Endothelial cell of umbilical vein (primary cell): ENCODE results near the gene ZNF609. TPM values are rescaled to one million over a fixed set of nuclear protein-coding genes. Genes with fewer than 3 reads are reported as not detected.

ENCODE experiments used
- BruUV-seq: library from RNA; stranded (reverse); fragments of 400-500 nt; replicated peaks from 2 replicates; lab custom pipeline; 2021; lab: Mats Ljungman, UMichigan
- CTCF ChIA-PET: fragments of 300-600, 350-600 bp; sonication (Branson Sonifier 250); formaldehyde crosslinking; loops from one replicate; lab custom pipeline; 2021; ENCODE audit warnings: antibody characterized with exemption, inconsistent platforms; lab: Charles Lee
- POLR2A ChIA-PET: fragments of 300-600, 350-600 bp; sonication (Branson Sonifier 250); formaldehyde crosslinking; loops from one replicate; lab custom pipeline; 2021; ENCODE audit warnings: antibody characterized with exemption, inconsistent platforms; lab: Charles Lee
- DNase-seq: peaks from one replicate; pipeline ENCODE4 v3.0.0-alpha.2; 2011; ENCODE audit warnings: low read depth, low spot score
- FAIRE-seq: peaks from 2 replicates; lab custom pipeline; 2011; peaks lifted over from hg19 to GRCh38; lab: Jason Lieb, UNC
- H2AFZ ChIP-seq: 2 replicates; pipeline ENCODE4 v1.6.0; 2012; ENCODE audit warnings: low read depth, low read length, control low read depth, inconsistent platforms
- H3K27ac ChIP-seq: 2 replicates; pipeline ENCODE4 v1.5.1; 2011; ENCODE audit warnings: low read depth, mild to moderate bottlenecking, control low read depth, low read length, moderate library complexity; ENCODE audit not compliant: insufficient read depth
- H3K27me3 ChIP-seq, 2 experiments: 2 replicates each; pipeline versions ENCODE4 v1.6.0 to v1.6.1; 2011; ENCODE audit warnings: low read length in 2 of 2, mixed read lengths in 1 of 2; ENCODE audit not compliant: control insufficient read depth in 2 of 2, insufficient read depth in 2 of 2
- H3K36me3 ChIP-seq, 2 experiments: 2 replicates in 1 of 2; 3 replicates in 1 of 2; pipeline ENCODE4 v1.5.1; 2011; ENCODE audit warnings: low read length in 2 of 2, mild to moderate bottlenecking in 1 of 2, moderate library complexity in 1 of 2; ENCODE audit not compliant: control insufficient read depth in 2 of 2, insufficient read depth in 2 of 2; ENCODE audit errors: extremely low read depth in 1 of 2
- H3K4me1 ChIP-seq: 3 replicates; pipeline ENCODE4 v1.5.1; 2011; ENCODE audit warnings: mild to moderate bottlenecking, low read length; ENCODE audit not compliant: control insufficient read depth, insufficient read depth; ENCODE audit errors: extremely low read depth
- H3K4me2 ChIP-seq: 2 replicates; pipeline ENCODE4 v1.6.1; 2011; ENCODE audit warnings: low read length, control low read depth, mixed read lengths; ENCODE audit not compliant: insufficient read depth
- H3K4me3 ChIP-seq, 3 experiments: fragments of 200-600 bp in 1 of 3; sonication (generic), shearing (Covaris generic) in 1 of 3; replicated peaks in 1 of 3; 2 replicates each; pipeline ENCODE4 v1.5.1; 2011 to 2016; ENCODE audit warnings: control low read depth in 3 of 3, low read length in 3 of 3, mild to moderate bottlenecking in 2 of 3, inconsistent platforms in 1 of 3, low read depth in 1 of 3, moderate library complexity in 1 of 3; ENCODE audit not compliant: insufficient read depth in 1 of 3
- H3K79me2 ChIP-seq: 2 replicates; pipeline ENCODE4 v1.6.0; 2012; ENCODE audit warnings: low read length, inconsistent platforms; ENCODE audit not compliant: control insufficient read depth, insufficient read depth
- H3K9ac ChIP-seq: replicated peaks from 2 replicates; pipeline ENCODE3; 2011; ENCODE audit warnings: low read length, control low read depth; ENCODE audit not compliant: insufficient read depth; ENCODE audit errors: extremely low read depth
- H3K9me1 ChIP-seq: replicated peaks from 3 replicates; pipeline ENCODE4 v1.6.0; 2011; ENCODE audit warnings: mild to moderate bottlenecking, low read length; ENCODE audit not compliant: control insufficient read depth, insufficient read depth; ENCODE audit errors: extremely low read depth
- H3K9me3 ChIP-seq: replicated peaks from 2 replicates; pipeline ENCODE4 v1.5.1; 2012; ENCODE audit warnings: low read length, inconsistent platforms; ENCODE audit not compliant: control insufficient read depth, insufficient read depth
- H4K20me1 ChIP-seq: replicated peaks from 2 replicates; pipeline ENCODE3; 2011; ENCODE audit warnings: mild to moderate bottlenecking, low read length; ENCODE audit not compliant: control insufficient read depth, insufficient read depth; ENCODE audit errors: extremely low read depth
- CTCF ChIP-seq, 2 donors: IDR thresholded peaks; 1 replicate in 1 of 2; 2 replicates in 1 of 2; pipeline ENCODE4 v1.5.1; 2011; ENCODE audit warnings: low read length in 2 of 2, mild to moderate bottlenecking in 2 of 2, moderate library complexity in 2 of 2, control low read depth in 1 of 2, inconsistent platforms in 1 of 2, low read depth in 1 of 2; ENCODE audit not compliant: insufficient read depth in 1 of 2; ENCODE audit errors: extremely low read depth in 1 of 2
- EZH2 ChIP-seq: IDR thresholded peaks from 2 replicates; pipeline ENCODE4 v1.6.1; 2012; ENCODE audit warnings: borderline replicate concordance, low read depth, mild to moderate bottlenecking, moderate library complexity, low read length, inconsistent platforms; ENCODE audit not compliant: severe bottlenecking
- FOS ChIP-seq: IDR thresholded peaks from 2 replicates; pipeline ENCODE4 v1.6.1; 2011; ENCODE audit warnings: mild to moderate bottlenecking, low read length, moderate library complexity, borderline replicate concordance; ENCODE audit not compliant: insufficient read depth
- GATA2 ChIP-seq: IDR thresholded peaks from 2 replicates; pipeline ENCODE4 v1.7.0; 2011; ENCODE audit warnings: low read depth, mild to moderate bottlenecking, moderate library complexity, mixed read lengths, low read length; ENCODE audit not compliant: insufficient read length, insufficient read depth
- JUN ChIP-seq: IDR thresholded peaks from 2 replicates; pipeline ENCODE4 v1.6.1; 2011; ENCODE audit warnings: borderline replicate concordance, low read depth; ENCODE audit not compliant: insufficient read length, insufficient read depth
- MAX ChIP-seq: IDR thresholded peaks from 2 replicates; pipeline ENCODE4 v1.6.1; 2011; ENCODE audit not compliant: insufficient read depth, insufficient read length
- MYC ChIP-seq: IDR thresholded peaks from one replicate; pipeline ENCODE4 v1.6.1; 2011; ENCODE audit warnings: mild to moderate bottlenecking, low read depth, low read length
- POLR2A ChIP-seq: IDR thresholded peaks from 2 replicates; pipeline ENCODE4 v1.6.1; 2012; ENCODE audit warnings: low read depth, mild to moderate bottlenecking, control low read depth, low read length
- POLR2AphosphoS5 ChIP-seq: IDR thresholded peaks from 2 replicates; pipeline ENCODE4 v1.6.1; 2012; ENCODE audit warnings: low read depth, mild to moderate bottlenecking, control low read depth, low read length, moderate library complexity; ENCODE audit not compliant: insufficient read depth
- dilution Hi-C: fragments of 300-500 bp; cut with MboI; formaldehyde crosslinking; loops from one replicate; pipeline ENCODE4 v1.15.0; 2019; ENCODE audit warnings: low sequenced_read_pairs; ENCODE audit not compliant: extremely low pct_ligation_motif_present
- intact Hi-C: fragments of 100-400 bp; cut with micrococcal nuclease; formaldehyde crosslinking; loops from one replicate; pipeline ENCODE4 v1.10.0; 2022
- polyA plus RNA-seq, 4 experiments: library from polyadenylated mRNA; depleted of rRNA in 3 of 4; stranded (reverse) in 3 of 4; unstranded in 1 of 4; fragments of >200 nt; gene quantifications; 2 replicates each; pipeline versions ENCODE4 v1.2.1 to v1.2.3, GENCODE V29; 2011 to 2012; ENCODE audit warnings: missing spikeins in 1 of 4
- total RNA-seq: library from RNA; stranded (reverse); gene quantifications from 2 replicates; pipeline ENCODE4 v1.2.3, GENCODE V29; 2021

ZNF609 gene
- total and polyA plus RNA-seq, 2 donors (not counting 3 experiments of a cell fraction or from before 2014, with no cell fraction given), result 18.2 to 49.6 TPM

DNA sequence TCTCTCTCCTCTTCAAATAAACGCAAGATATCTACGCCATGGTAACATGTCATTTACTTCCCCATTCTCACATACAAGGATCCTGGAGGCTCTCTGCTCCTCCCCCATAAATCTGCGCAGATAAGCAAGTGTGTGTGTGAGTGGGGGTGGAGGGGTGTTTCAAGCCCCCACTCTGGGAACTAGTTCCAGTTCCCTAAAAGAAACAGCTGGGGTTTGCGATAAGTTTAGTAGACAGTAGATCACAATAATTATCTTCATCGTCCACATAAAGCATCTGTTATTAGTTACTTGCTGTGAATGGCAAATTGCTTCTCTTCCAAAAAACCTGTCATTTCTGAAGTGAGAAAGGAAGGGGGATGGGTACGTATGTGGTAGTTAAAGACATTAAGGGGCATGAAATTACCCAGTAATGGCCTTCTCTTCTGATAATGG is 235.2 kb downstream of the ZNF609 start:
- no TSS peak for BruUV-seq
- DNase-seq (no peak), FAIRE-seq (no peak)
- dilution Hi-C loops (no loop called here), intact Hi-C loops (no loop called here)
- Histone ChIP-seq H3K9me1 (no peaks in the 10 kb centered on the region), H3K36me3 (peaks cover 4 to 22% of the 10 kb centered on the region in 2 experiments), H3K4me3 (no peak overlapping the region), H2AFZ (no peak overlapping the region), H3K27ac (no peak overlapping the region), H3K9ac (no peak overlapping the region), H3K4me1 (peaks cover 20% of the 10 kb centered on the region), H3K27me3 (no peaks in the 10 kb centered on the region), H4K20me1 (peaks cover 2% of the 10 kb centered on the region), H3K79me2 (peaks cover 51% of the 10 kb centered on the region), H3K9me3 (no peaks in the 10 kb centered on the region), H3K4me2 (no peak overlapping the region)
- TF ChIP-seq MYC (no peak), EZH2 (no peak), FOS (no peak), POLR2AphosphoS5 (no peak), POLR2A (no peak), JUN (no peak), CTCF (IDR thresholded peaks at IDR 0.05; ENCODE audit: extremely low read depth in 1 of 2, insufficient read depth in 1 of 2, low read depth in 1 of 2, low read length in 2 of 2) (no peak), MAX (no peak), GATA2 (no peak)
- ChIA-PET POLR2A (no interaction called here), CTCF (interaction anchor here (1.0 to 6.2 kb wide), 3 partner anchors 9 to 114 kb away, joined by 4 to 64 read pairs (median 5); no protein-coding TSS in a partner anchor)
